HEK293 (cell line): ENCODE results near the gene ADCY1.

Source experiments
- CTCF ChIA-PET: fragments of 350-600 bp; formaldehyde crosslinking; extraction: SDS; loops from one replicate; lab custom pipeline; 2021; ENCODE audit warnings: antibody characterized with exemption; lab: Yijun Ruan, JAX
- POLR2A ChIA-PET: fragments of 300-600 bp; formaldehyde crosslinking; extraction: SDS; loops from one replicate; lab custom pipeline; 2020; ENCODE audit warnings: antibody characterized with exemption, inconsistent platforms; lab: Yijun Ruan, JAX
- H3K27ac ChIP-seq: fragments of 200-500 bp; sonication (Bioruptor generic); 2 replicates; pipeline ENCODE4 v1.5.1; 2014; ENCODE audit warnings: low read depth, low read length, control low read depth, inconsistent platforms; ENCODE audit errors: extremely low read depth
- H3K36me3 ChIP-seq, 2 experiments: fragments of 200-500 bp in 1 of 2; sonication (Bioruptor generic) in 1 of 2; 1 replicate in 1 of 2; 2 replicates in 1 of 2; pipeline ENCODE4 v1.5.1; 2014 to 2017; ENCODE audit warnings: inconsistent platforms in 2 of 2, low read length in 2 of 2; ENCODE audit not compliant: control insufficient read depth in 2 of 2, insufficient read depth in 1 of 2
- H3K4me1 ChIP-seq: fragments of 200-500 bp; sonication (Bioruptor generic); 2 replicates; pipeline ENCODE4 v1.5.1; 2014; ENCODE audit warnings: mild to moderate bottlenecking, low read length, inconsistent platforms; ENCODE audit not compliant: control insufficient read depth, insufficient read depth
- H3K4me3 ChIP-seq: 2 replicates; pipeline ENCODE4 v1.5.1; 2011; ENCODE audit warnings: low read depth, mild to moderate bottlenecking, control low read depth, low read length, moderate library complexity
- H3K9me3 ChIP-seq: fragments of 200-500 bp; sonication (Bioruptor generic); 2 replicates; pipeline ENCODE4 v1.5.1; 2014; ENCODE audit warnings: low read depth, low read length, inconsistent platforms; ENCODE audit not compliant: control insufficient read depth, insufficient read depth
- BCL6B ChIP-seq: fragments of 450-650 bp; formaldehyde crosslinking; IDR thresholded peaks from 2 replicates; pipeline ENCODE4 v1.5.1; 2017; ENCODE audit warnings: missing biosample characterization, missing genetic modification characterization
- GLI4 ChIP-seq: fragments of 450-650 bp; formaldehyde crosslinking; IDR thresholded peaks from 2 replicates; pipeline ENCODE4 v1.5.1; 2016; ENCODE audit warnings: missing biosample characterization, missing genetic modification characterization
- OSR2 ChIP-seq: fragments of 450-650 bp; formaldehyde crosslinking; IDR thresholded peaks from 2 replicates; pipeline ENCODE4 v1.5.1; 2016; ENCODE audit warnings: missing biosample characterization, missing genetic modification characterization
- REPIN1 ChIP-seq: fragments of 450-650 bp; formaldehyde crosslinking; IDR thresholded peaks from 2 replicates; pipeline ENCODE4 v1.5.1; 2017; ENCODE audit warnings: missing biosample characterization, missing genetic modification characterization, low read depth
- SCRT1 ChIP-seq: fragments of 450-650 bp; formaldehyde crosslinking; IDR thresholded peaks from 2 replicates; pipeline ENCODE4 v1.5.1; 2016; ENCODE audit warnings: missing biosample characterization, missing genetic modification characterization, borderline replicate concordance
- SP2 ChIP-seq: fragments of 450-650 bp; formaldehyde crosslinking; IDR thresholded peaks from 2 replicates; pipeline ENCODE4 v1.5.1; 2016; ENCODE audit warnings: missing biosample characterization, missing genetic modification characterization
- ZBTB17 ChIP-seq: fragments of 450-650 bp; formaldehyde crosslinking; IDR thresholded peaks from 2 replicates; pipeline ENCODE4 v1.5.1; 2016; ENCODE audit warnings: missing biosample characterization, missing genetic modification characterization
- ZFP37 ChIP-seq: fragments of 450-650 bp; formaldehyde crosslinking; IDR thresholded peaks from 2 replicates; pipeline ENCODE4 v1.5.1; 2016; ENCODE audit warnings: missing biosample characterization, missing genetic modification characterization
- ZNF214 ChIP-seq: fragments of 450-650 bp; formaldehyde crosslinking; IDR thresholded peaks from 2 replicates; pipeline ENCODE4 v1.5.1; 2017; ENCODE audit warnings: missing biosample characterization, mild to moderate bottlenecking, missing genetic modification characterization, borderline replicate concordance
- ZNF223 ChIP-seq: fragments of 450-650 bp; formaldehyde crosslinking; IDR thresholded peaks from 2 replicates; pipeline ENCODE4 v1.5.1; 2016; ENCODE audit warnings: missing biosample characterization, missing genetic modification characterization
- ZNF354C ChIP-seq: fragments of 450-650 bp; formaldehyde crosslinking; IDR thresholded peaks from 2 replicates; pipeline ENCODE4 v1.5.1; 2016; ENCODE audit warnings: missing biosample characterization, missing genetic modification characterization, low read depth, borderline replicate concordance
- ZNF433 ChIP-seq: fragments of 450-650 bp; formaldehyde crosslinking; IDR thresholded peaks from 2 replicates; pipeline ENCODE4 v1.5.1; 2016; ENCODE audit warnings: missing biosample characterization, missing genetic modification characterization, low read depth
- ZNF510 ChIP-seq: fragments of 450-650 bp; formaldehyde crosslinking; IDR thresholded peaks from 2 replicates; pipeline ENCODE4 v1.5.1; 2018; ENCODE audit warnings: mild to moderate bottlenecking, missing genetic modification characterization, missing biosample characterization; ENCODE audit not compliant: insufficient replicate concordance
- ZNF521 ChIP-seq: fragments of 450-650 bp; formaldehyde crosslinking; IDR thresholded peaks from 2 replicates; pipeline ENCODE4 v1.5.1; 2017; ENCODE audit warnings: missing biosample characterization, mild to moderate bottlenecking, missing genetic modification characterization
- ZNF548 ChIP-seq: fragments of 450-650 bp; formaldehyde crosslinking; IDR thresholded peaks from 2 replicates; pipeline ENCODE4 v1.5.1; 2016; ENCODE audit warnings: missing biosample characterization, missing genetic modification characterization
- ZNF639 ChIP-seq: fragments of 450-650 bp; formaldehyde crosslinking; IDR thresholded peaks from 2 replicates; pipeline ENCODE4 v1.5.1; 2016; ENCODE audit warnings: missing biosample characterization, missing genetic modification characterization
- ZNF677 ChIP-seq: fragments of 450-650 bp; IDR thresholded peaks from 2 replicates; pipeline ENCODE4 v1.5.0; 2018; ENCODE audit warnings: missing biosample characterization, mild to moderate bottlenecking, missing genetic modification characterization, moderate library complexity
- ZNF701 ChIP-seq: fragments of 450-650 bp; formaldehyde crosslinking; IDR thresholded peaks from 2 replicates; pipeline ENCODE4 v1.5.1; 2016; ENCODE audit warnings: missing biosample characterization, missing genetic modification characterization
- ZNF747 ChIP-seq: fragments of 450-650 bp; formaldehyde crosslinking; IDR thresholded peaks from 2 replicates; pipeline ENCODE4 v1.5.1; 2016; ENCODE audit warnings: missing biosample characterization, missing genetic modification characterization
- ZNF776 ChIP-seq: fragments of 450-650 bp; formaldehyde crosslinking; IDR thresholded peaks from 2 replicates; pipeline ENCODE4 v1.5.0; 2017; ENCODE audit warnings: missing biosample characterization, missing genetic modification characterization, borderline replicate concordance
- ZNF785 ChIP-seq: fragments of 450-650 bp; formaldehyde crosslinking; IDR thresholded peaks from 2 replicates; pipeline ENCODE4 v1.5.1; 2016; ENCODE audit warnings: missing biosample characterization, missing genetic modification characterization
- ZSCAN23 ChIP-seq: fragments of 450-650 bp; formaldehyde crosslinking; IDR thresholded peaks from 2 replicates; pipeline ENCODE4 v1.5.1; 2016; ENCODE audit warnings: missing biosample characterization, missing genetic modification characterization
- ZSCAN30 ChIP-seq: fragments of 450-650 bp; IDR thresholded peaks from 2 replicates; pipeline ENCODE4 v1.5.1; 2018; ENCODE audit warnings: missing biosample characterization, mild to moderate bottlenecking, missing genetic modification characterization, moderate library complexity

ADCY1 gene

GRCh38 chr7:45688382-45688781, 114.2 kb downstream of the ADCY1 start:
- no peak overlapping the region for H3K4me3 ChIP-seq
- no peak for TF ChIP-seq ZNF521 (tag by site-specific recombination)
- TF ChIP-seq ZNF677 (tag by site-specific recombination) = no peak
- TF ChIP-seq ZFP37 (tag by site-specific recombination) = no peak
- TF ChIP-seq OSR2 (tag by site-specific recombination) = no peak
- H3K36me3 ChIP-seq = peaks cover 0 to 6% of the 10 kb centered on the region in 2 experiments; a peak in 2 of 3 replicates
- H3K27ac ChIP-seq = no peak overlapping the region
- H3K9me3 ChIP-seq = no peaks in the 10 kb centered on the region
- CTCF ChIA-PET = no interaction called here
- POLR2A ChIA-PET = no interaction called here
- no peaks in the 10 kb centered on the region for H3K4me1 ChIP-seq

GRCh38 chr7:45689011-45689796, 115.0 kb downstream of the ADCY1 start:
- Histone ChIP-seq H3K36me3 (peaks cover 0 to 6% of the 10 kb centered on the region in 2 experiments; a peak in 2 of 3 replicates), H3K4me1 (no peaks in the 10 kb centered on the region)
- POLR2A ChIA-PET = no interaction called here
- TF ChIP-seq ZSCAN30 (tag by site-specific recombination) (no peak), ZSCAN23 (tag by site-specific recombination) (no peak), ZNF747 (tag by site-specific recombination) (no peak), ZNF785 (tag by site-specific recombination) (no peak), SP2 (tag by site-specific recombination) (no peak), ZNF639 (tag by site-specific recombination) (no peak), ZNF214 (tag by site-specific recombination) (no peak), ZNF701 (no peak), ZNF354C (no peak), ZNF223 (tag by site-specific recombination) (no peak), ZNF548 (no peak), ZNF776 (no peak), ZNF510 (tag by site-specific recombination) (no peak), GLI4 (tag by site-specific recombination) (no peak), BCL6B (tag by site-specific recombination) (no peak), REPIN1 (tag by site-specific recombination) (no peak), ZNF433 (tag by site-specific recombination) (no peak), SCRT1 (no peak), ZBTB17 (tag by site-specific recombination) (no peak)
- TF ChIP-seq, all 188 proteins: peak for 0
- H3K9me3 ChIP-seq = no peaks in the 10 kb centered on the region
- H3K4me3 ChIP-seq = no peak overlapping the region
- CTCF ChIA-PET = no interaction called here
- H3K27ac ChIP-seq = no peak overlapping the region
